GM18909 (cell line): Measurements from ENCODE around the gene BANP.
"Not testable (repeated sequence)": the region's sequence is repeated elsewhere in the genome, so short reads cannot be mapped to it uniquely, and the experiment has no call there.

Source experiments
- ATAC-seq: cut with Tn5 transposase; IDR thresholded peaks from one replicate; pipeline ENCODE4 v1.9.1; 2021; ENCODE audit warnings: mild to moderate bottlenecking; ENCODE audit not compliant: unreplicated experiment, poor library complexity

BANP gene

DNA sequence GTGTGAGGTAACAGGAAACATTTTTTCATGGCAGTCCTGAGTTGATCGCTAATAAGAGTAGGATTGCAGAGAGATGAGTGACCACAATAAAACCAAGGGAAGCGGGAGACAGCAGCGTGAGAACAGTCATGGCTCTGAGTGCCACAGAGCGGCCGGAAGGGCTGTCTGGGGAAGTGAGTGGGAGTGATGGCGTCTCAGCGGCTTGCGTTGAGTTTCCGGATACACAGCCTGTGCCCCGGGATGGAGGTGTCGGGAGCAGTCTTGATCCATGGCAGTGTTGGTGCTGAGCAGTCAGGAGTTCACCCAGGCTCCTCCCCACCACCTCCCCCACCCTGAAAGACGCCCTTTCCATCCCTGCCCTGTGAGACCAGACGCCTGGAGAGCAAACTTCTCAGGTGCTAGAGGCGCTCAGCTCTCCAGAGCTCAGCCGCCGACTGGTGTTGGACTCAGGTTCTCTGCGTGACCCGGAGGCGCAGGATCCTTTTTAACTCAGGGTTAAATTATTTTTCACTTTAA is 59.8 kb downstream of the BANP start:
- no peak for ATAC-seq

DNA sequence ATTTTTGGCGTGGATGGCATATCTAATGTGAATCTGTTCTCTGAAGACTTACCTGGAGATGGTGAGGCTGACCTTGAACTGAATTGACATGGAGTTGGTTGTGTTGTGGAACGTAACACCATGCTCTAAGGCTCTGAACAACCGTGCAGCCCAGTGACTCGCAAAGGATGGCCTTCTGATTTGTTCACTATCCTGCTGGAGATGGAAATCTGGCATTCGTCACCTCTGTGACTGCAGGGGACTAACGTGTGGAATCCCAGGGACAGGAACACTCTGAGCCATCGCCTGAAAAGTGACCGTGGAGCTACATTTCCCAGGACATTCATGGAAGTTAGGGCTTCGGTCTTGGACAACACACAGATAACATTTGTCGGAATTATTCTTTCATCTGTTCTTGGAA is 61.1 kb downstream of the BANP start:
- no peak for ATAC-seq

DNA sequence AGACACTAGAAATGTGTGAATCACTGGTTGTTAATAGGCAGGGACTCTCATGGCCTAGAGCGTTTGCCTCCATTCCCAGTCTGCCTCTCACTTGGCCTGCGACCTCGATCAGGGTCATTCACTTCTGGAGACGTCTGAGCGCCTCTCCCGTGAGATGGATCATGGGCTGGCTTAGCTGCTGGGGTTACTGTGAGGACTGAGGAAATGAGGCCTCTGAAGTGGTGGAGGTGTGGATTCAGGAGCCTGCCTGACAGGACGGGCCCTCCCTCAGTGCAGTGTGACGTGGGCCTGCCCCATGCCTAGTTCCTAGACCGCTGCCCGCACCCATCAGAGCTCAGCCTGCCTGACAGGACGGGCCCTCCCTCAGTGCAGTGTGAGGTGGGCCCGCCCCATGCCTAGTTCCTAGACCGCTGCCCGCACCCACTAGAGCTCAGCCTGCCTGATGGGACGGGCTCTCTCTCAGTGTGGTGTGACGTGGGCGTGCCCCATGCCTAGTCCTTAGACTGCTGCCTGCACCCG is 61.9 kb downstream of the BANP start:
- no peak for ATAC-seq

DNA sequence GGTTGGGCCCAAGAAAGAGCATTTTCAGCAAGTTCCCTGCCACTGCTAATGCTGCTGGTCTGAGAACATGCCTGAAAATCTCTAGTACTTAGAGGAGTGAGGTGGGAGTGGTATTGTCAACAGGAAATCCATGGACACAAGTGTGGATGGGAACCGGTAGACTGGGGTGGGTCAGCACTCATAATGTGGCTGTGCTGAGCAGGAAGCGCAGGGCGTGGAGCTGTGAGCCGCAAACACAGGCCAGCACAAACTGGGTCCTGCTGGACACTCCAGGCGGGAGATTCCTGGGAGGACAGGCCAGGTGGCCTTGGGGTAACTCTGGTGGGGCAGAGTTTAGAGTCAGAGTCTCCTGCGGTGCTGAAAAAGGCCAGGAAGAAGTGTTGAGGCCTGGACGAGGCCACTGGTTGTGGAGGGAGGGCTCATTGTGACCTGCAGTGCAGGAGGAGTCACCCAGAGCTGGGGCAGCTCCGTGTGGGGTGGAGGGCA is 62.6 kb downstream of the BANP start:
- ATAC-seq, result no peak

GRCh38 chr16:88014252-88014781 is 63.1 kb downstream of the BANP start:
- ATAC-seq, result no peak

DNA sequence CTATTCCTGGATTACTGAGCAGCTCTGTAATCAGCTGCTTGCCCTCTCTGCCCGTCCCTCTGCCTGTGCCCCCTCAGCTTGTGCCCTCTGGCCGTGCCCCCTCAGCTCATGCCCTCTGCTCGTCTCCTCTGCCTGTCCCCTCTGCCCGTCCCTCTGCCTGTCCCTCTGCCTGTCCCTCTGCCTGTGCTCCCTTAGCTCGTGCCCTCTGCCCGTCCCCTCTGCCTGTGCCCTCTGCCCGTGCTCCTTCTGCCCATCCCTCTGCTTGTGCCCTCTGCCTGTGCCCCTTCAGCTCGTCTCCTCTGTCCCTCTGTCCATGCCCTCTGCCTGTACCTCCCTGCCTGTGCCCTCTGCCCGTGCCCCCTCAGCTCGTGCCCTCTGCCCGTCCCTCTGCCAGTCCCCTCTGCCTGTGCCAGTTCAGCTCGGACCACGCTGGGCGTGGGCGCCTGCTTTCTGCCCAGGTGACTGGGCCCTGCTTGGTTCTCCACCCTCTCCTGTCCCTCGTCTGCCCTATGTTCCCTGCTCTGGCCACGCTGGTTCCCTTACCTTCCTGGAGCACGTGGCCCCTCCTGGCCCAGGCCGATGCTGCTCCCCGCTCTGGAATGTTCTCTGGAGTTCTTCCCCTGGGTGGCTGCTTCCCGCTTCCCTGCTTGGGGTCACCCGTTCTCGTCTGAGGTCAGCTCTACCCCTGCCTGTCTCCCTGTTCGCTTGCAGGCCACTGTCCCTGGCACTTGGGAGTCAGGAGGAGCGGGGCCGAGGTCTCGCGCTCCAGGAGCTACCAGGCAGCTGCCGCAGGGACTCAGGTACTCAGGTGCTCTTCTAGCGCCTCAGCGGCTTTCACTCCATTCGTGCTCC is 63.9 kb downstream of the BANP start:
- ATAC-seq, result no peak

DNA sequence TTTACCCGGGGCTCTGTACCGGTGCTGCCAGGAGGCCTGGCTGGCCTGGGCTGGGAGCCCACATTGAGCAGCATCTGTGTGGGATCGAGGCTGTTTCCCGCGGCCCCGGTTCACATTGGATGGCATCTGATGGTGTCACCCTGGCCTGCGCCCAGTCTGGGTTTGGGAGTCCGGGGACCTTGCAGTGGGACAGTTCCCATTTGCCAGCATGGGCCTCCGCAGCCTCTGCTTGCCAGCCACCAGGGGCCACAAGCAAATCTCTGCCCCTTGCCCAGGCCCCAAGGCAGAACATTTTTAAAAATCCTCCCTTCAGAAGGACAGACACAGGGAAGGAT is 64.5 kb downstream of the BANP start:
- ATAC-seq, result no peak

- ATAC-seq, result not testable (repeated sequence)
These were observed 65.2 kb downstream of the BANP start for GRCh38 chr16:88016386-88016785.

DNA sequence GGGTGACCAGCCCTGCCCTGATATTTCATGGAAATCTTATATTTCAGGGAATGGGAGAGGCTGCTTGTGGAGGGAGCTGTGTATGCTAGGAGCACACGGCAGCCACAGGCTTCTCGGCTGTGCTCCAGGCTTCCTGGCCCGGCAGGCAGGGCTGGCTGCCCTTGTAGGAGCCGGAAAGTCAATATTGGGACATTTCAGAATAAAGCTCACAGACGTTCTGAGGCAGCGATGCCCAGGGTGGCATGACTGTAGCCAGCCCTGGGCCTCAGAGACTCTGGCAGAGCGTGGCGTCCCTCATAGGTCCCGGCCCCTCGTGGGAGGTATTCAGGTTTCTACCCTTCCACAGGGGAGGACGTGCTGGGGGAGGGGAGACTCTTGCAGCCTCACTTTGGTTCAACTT is 65.7 kb downstream of the BANP start:
- ATAC-seq, result no peak

- ATAC-seq, result no peak
These were observed 66.4 kb downstream of the BANP start for GRCh38 chr16:88017587-88018101.

DNA sequence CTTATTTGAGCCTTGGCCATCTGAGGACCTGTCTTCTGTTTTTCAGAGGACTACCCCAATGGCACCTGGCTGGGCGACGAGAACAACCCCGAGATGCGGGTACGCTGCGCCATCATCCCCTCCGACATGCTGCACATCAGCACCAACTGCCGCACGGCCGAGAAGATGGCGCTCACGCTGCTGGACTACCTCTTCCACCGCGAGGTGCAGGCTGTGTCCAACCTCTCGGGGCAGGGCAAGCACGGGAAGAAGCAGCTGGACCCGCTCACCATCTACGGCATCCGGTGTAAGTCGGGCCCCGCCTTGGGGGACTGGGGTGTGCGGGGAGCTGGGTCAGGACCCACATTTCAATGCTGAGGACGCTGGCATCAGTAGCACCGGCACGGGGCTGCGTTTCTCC is 67.1 kb downstream of the BANP start:
- not testable (repeated sequence) for ATAC-seq

DNA sequence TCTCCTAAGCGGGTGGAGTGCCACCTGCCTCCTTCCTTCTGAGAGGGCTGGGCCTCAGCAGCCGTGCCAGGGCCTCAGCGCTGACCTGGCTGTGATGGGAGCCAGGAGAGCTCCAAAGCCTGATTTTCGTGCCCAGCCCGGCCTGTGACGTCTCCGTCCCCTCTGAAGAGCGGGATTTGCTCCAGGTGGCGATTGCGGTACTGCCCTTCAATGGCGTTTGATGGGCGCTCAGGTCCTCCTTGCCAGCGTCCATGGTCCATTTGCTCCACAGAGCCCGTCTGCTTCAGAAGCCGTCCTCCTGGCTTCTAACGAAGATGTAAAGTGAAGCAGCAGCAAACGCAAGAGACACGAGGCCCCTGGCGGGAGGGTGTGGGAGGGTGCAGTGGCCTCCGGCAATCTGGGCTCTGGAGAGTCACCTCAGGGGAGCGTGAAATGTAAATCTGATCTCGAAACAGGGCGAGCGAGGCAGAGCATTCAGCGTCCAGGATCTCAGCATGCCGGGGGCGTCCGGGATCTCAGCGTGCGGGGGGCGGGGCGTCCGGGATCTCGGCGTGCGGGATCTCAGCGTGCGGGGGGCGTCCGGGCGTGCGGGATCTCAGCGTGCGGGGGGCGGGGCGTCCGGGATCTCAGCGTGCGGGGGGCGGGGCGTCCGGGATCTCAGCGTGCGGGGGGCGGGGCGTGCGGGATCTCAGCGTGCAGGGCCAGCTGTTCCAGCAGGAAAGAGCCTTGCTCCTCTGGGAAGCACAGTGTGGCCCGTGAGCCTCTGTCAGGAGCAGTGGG is 68.0 kb downstream of the BANP start:
- ATAC-seq, result not testable (repeated sequence)

DNA sequence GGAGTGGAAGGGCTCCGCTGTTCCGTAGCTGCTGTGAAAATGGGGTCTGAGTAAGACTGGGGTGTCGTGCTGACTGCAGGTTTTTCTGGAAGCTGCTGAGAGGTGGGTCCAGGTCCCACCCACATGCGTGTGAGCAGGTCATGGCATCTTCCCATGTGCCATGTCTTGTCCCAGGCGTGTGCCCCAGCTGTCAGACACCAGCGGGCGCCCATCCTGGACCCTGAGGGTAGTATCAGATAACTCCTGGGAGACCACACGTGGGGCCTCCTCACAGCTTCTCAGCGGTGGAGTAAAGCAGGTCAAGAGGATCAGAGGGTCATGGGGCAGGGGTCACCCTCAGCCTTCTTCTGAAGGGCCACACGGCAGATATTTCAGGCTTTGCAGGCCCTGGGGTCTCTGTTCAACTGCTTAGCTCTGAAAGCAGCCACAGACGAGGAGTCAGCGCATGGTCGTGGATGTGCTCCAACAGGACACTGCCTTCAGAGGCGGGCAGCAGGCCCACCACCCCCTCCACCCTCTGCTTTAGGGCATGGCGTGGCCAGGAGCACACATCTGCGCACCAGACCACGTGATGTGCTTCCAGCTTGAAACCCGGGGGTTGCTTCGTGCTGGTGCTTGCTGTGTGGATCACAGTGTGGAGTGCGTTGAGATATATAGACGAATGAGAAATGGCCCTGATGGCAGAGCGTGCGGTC is 68.7 kb downstream of the BANP start:
- ATAC-seq, result no peak

GRCh38 chr16:88020516-88020885 is 69.3 kb downstream of the BANP start:
- ATAC-seq, result no peak

- not testable (repeated sequence) for ATAC-seq
These were observed 70.1 kb downstream of the BANP start for GRCh38 chr16:88021041-88021970.

DNA sequence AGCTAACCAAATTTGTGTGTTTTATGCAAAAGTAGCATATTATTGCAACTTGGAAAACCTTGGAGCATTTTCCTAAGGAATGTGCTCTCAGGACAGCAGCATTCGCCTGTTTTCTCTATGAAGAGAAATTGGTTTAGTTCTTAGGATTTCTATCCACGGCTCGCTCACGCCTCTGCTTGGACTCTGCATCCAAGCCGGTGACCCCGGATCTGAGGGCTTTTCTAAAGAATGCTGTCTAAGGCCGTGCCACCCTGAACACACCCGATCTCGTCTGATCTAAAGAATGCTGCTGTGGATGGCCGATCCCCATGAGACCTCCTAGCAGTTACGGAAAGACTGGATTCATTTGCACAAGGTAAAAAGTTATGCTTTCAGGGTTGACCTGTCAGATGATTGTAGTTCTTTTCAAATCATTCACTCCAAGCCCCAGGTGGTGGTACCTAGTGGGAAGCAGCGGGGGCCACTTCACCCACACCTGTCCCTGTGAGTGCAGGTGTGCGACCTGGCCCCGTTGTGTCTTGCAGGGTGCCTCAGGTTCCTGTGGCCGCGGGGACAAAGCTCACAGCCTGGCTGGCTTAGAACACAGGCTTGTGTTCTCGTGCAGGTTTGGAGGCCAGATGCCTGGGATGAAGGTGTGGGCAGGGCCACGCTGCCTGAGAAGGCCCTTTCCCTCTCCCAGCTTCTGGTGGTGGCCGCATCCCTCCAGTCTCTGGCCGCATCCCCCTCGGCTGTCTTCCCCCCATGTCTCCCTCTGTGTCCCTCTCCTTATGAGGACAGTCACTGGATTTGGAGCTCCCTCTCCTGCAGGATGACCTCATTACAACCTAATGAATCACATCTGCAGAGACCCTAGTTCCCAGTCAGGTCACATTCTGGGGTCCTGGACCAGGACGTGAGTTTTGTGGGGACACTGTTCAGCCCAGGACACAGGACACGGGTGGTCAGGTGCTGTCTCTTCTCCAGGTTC is 71.1 kb downstream of the BANP start:
- ATAC-seq, result no peak

- ATAC-seq, result no peak
These were observed 72.1 kb downstream of the BANP start for GRCh38 chr16:88023366-88023765.

- ATAC-seq, result no peak
These were observed 72.6 kb downstream of the BANP start for GRCh38 chr16:88023786-88024185.
